NCI-H1105 (cell line): ENCODE measurements around the gene ABCF1.
A peak's percentile ranks its signal among the peaks of the same experiment; 100 is the strongest.
"Not testable (repeated sequence)": the region's sequence is repeated elsewhere in the genome, so short reads cannot be mapped to it uniquely, and the experiment has no call there.

ENCODE experiments used
- DNase-seq: peaks from one replicate; lab custom pipeline; 2025; lab: John Stamatoyannopoulos, UW

The ABCF1 gene

GRCh38 chr6:30571075-30571761 lies at the start of gene ABCF1:
ABCF1 (plus strand) TSS chr6:30571442; CDS start chr6:30571488, 46 bp downstream.
- peak; percentile 97 for DNase-seq

- DNase-seq = not testable (repeated sequence)
These were observed 49.3 kb upstream of the ABCF1 start for GRCh38 chr6:30521952-30522351.

GRCh38 chr6:30526444-30526843 lies 44.8 kb upstream of the ABCF1 start:
- DNase-seq = not testable (repeated sequence)

GRCh38 chr6:30529349-30529875 lies 41.8 kb upstream of the ABCF1 start:
- not testable (repeated sequence) for DNase-seq

- no peak for DNase-seq
These were observed 41.2 kb upstream of the ABCF1 start for GRCh38 chr6:30530014-30530413.

GRCh38 chr6:30533460-30534294 lies 37.6 kb upstream of the ABCF1 start:
- DNase-seq = no peak

GRCh38 chr6:30537931-30538330 lies 33.3 kb upstream of the ABCF1 start:
- DNase-seq = no peak

GRCh38 chr6:30541515-30542403 lies 29.5 kb upstream of the ABCF1 start:
- peak; percentile 70 for DNase-seq

GRCh38 chr6:30542404-30542725 lies 28.9 kb upstream of the ABCF1 start:
- DNase-seq = no peak

GRCh38 chr6:30542915-30543314 lies 28.3 kb upstream of the ABCF1 start:
- DNase-seq = no peak

GRCh38 chr6:30543821-30544220 lies 27.4 kb upstream of the ABCF1 start:
- no peak for DNase-seq

- DNase-seq = peak; percentile 20
These were observed 26.5 kb upstream of the ABCF1 start for GRCh38 chr6:30544666-30545272.

GRCh38 chr6:30547454-30547853 lies 23.8 kb upstream of the ABCF1 start:
- no peak for DNase-seq

GRCh38 chr6:30548375-30548774 lies 22.9 kb upstream of the ABCF1 start:
- no peak for DNase-seq

GRCh38 chr6:30554404-30554803 lies 16.8 kb upstream of the ABCF1 start:
- DNase-seq = no peak

GRCh38 chr6:30554962-30555815 lies 16.1 kb upstream of the ABCF1 start:
- DNase-seq = no peak

GRCh38 chr6:30555816-30556065 lies 15.5 kb upstream of the ABCF1 start:
- no peak for DNase-seq

- DNase-seq = peak; percentile 93
These were observed 15.0 kb upstream of the ABCF1 start, which contains the start of gene GNL1 for GRCh38 chr6:30556066-30556905. GNL1 (minus strand) TSS chr6:30556489; CDS start chr6:30556203, 286 bp downstream.

- DNase-seq = peak; percentile 85
These were observed 14.1 kb upstream of the ABCF1 start, which contains the start of gene PRR3 for GRCh38 chr6:30556906-30557682. PRR3 (plus strand) TSS chr6:30557295; CDS start chr6:30557345, 50 bp downstream.
